Activated CD8-positive, alpha-beta memory T cell treated with anti-CD3 and anti-CD28 coated beads for 24 hours (primary cell): ENCODE results near the gene NFASC.

Source experiments
- DNase-seq: peaks from one replicate; pipeline ENCODE4 v3.0.0-alpha.2; 2020

NFASC gene

GRCh38 chr1:205046870-205047269 is 176.2 kb downstream of the NFASC start:
- DNase-seq: no peak

- DNase-seq: no peak
These were observed 177.1 kb downstream of the NFASC start for GRCh38 chr1:205047764-205048231.

- DNase-seq: no peak
These were observed 177.7 kb downstream of the NFASC start for GRCh38 chr1:205048382-205048781.

- DNase-seq: no peak
These were observed 178.8 kb downstream of the NFASC start for GRCh38 chr1:205049479-205049878.

GRCh38 chr1:205052690-205053089 is 182.0 kb downstream of the NFASC start:
- DNase-seq: no peak

- no peak for DNase-seq
These were observed 182.6 kb downstream of the NFASC start for GRCh38 chr1:205053296-205053695.

GRCh38 chr1:205054013-205054412 is 183.4 kb downstream of the NFASC start:
- no peak for DNase-seq

GRCh38 chr1:205056188-205056611 is 185.5 kb downstream of the NFASC start:
- no peak for DNase-seq

- DNase-seq: no peak
These were observed 186.4 kb downstream of the NFASC start for GRCh38 chr1:205056956-205057568.

GRCh38 chr1:205057808-205058575 is 187.3 kb downstream of the NFASC start:
- no peak for DNase-seq

- no peak for DNase-seq
These were observed 188.2 kb downstream of the NFASC start for GRCh38 chr1:205058853-205059252.

GRCh38 chr1:205059660-205060059 is 189.0 kb downstream of the NFASC start:
- no peak for DNase-seq

- no peak for DNase-seq
These were observed 190.1 kb downstream of the NFASC start for GRCh38 chr1:205060746-205061145.

GRCh38 chr1:205061227-205061626 is 190.6 kb downstream of the NFASC start:
- peak; percentile 59 for DNase-seq

- peak; percentile 85 for DNase-seq
These were observed 191.0 kb downstream of the NFASC start for GRCh38 chr1:205061665-205062069.

- no peak for DNase-seq
These were observed 191.7 kb downstream of the NFASC start for GRCh38 chr1:205062319-205062718.

GRCh38 chr1:205062895-205063294 is 192.2 kb downstream of the NFASC start:
- no peak for DNase-seq

- DNase-seq: no peak
These were observed 193.6 kb downstream of the NFASC start for GRCh38 chr1:205064301-205064700.

GRCh38 chr1:205064741-205065316 is 194.2 kb downstream of the NFASC start:
- DNase-seq: no peak

GRCh38 chr1:205065666-205066065 is 195.0 kb downstream of the NFASC start:
- DNase-seq: no peak

- DNase-seq: no peak
These were observed 195.6 kb downstream of the NFASC start for GRCh38 chr1:205066141-205066818.

- no peak for DNase-seq
These were observed 196.4 kb downstream of the NFASC start for GRCh38 chr1:205067031-205067430.

GRCh38 chr1:205068001-205068400 is 197.3 kb downstream of the NFASC start:
- no peak for DNase-seq
